Measurements from ENCODE around the gene DUS3L.

Gene DUS3L

DNA sequence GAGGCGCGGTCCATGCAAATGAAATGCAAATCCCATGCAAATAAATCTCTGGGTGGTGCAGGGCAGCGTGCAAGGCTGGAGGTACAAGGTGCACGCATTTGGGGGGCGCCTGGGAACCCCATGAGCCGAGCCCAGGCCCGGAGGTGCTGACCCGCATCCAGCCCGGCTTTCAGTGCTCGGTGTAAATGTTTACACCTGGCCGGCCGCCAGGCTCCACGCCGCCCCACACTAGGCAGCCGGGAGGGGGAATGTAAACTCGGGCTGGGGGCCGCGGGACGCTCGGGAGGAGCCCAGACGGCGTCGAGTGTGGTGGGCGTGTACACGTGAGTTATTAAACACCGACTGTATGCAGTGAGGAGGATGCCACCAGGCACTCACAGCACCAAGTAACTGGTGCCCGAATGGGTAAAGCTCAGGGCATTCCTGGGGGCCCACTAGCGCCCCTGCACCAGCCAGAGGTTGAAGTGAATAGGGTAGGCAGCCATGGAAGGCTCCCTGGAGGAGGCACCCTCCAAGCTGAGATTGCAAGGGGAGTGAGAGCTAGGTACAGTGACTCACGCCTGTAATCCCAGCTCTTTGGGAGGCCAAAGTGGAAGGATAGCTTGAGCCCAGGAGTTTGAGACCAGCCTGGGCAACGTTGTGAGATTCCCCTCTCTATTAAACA is 31.4 kb upstream of the DUS3L start:
- DNase-seq (ENCODE audit: low spot score): no peak

DNA sequence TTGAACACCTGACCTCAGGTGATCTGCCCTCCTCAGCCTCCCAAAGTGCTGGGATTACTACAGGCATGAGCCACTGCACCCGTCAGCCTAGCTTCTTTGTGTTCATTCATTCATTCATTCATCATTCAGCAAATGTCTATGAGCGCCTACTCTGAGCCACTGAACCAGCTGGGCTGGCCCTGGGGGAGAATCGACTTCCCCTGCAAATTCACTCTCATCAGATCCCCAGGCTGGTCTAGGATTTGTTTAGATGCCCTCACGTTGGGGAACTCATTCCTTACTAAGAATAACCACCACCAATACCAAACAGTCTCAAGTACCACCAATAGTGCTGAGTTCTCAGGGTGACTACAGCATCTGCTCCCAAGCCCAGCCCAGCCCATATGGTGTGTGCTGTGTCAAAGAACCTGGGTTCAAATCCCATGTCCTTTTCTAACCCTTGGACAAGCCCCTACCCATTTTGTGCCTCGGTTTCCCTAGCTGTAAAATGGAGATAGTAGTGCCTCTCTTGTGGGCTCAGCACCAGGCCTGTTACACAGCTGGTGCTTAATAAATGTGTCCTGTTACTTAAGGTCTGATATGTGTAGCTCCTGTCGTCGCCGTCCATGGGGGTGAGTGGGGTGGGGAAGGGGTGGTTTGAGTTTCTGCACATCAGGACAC is 30.7 kb upstream of the DUS3L start:
- no peak for DNase-seq (ENCODE audit: low spot score)

DNA sequence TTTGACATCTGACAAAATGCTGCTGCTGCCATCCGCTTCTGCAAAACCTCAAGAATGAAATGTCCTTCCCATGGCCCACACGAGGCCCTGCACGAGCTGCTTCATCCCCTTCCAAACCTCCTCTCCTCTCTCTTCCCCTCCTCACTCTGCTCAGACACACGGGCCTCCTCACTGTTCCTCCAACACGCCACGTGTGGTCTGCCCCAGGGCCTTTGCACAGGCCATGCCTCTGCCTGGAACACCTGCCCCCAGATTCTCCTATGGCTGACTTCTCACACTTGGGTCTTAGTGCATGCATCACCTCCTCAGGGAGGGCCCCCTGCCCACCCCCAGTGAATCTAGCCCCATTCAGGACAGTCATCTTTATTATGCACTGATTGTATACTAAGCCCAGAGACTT is 29.8 kb upstream of the DUS3L start:
- DNase-seq (ENCODE audit: low spot score): no peak

DNA sequence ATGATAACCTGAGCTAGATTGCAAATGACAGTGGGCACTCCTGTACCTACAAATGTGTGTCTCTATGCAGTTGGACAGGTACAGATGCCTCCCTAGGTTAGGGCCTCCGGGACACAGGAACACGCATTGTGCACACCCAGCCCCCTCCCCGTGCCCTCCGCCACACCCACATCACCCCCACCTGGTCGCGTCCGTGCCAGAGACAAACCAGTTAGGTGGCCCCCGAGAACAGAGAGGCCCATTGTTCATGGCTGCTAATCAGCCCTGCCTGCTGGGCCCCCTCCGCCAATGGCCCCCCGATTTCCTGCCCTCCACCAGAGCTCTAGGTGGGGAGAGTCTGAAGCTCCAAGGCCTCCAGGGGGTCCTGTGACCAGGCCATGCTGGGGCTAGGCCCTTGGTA is 27.6 kb upstream of the DUS3L start:
- no peak for DNase-seq (ENCODE audit: low spot score)

DNA sequence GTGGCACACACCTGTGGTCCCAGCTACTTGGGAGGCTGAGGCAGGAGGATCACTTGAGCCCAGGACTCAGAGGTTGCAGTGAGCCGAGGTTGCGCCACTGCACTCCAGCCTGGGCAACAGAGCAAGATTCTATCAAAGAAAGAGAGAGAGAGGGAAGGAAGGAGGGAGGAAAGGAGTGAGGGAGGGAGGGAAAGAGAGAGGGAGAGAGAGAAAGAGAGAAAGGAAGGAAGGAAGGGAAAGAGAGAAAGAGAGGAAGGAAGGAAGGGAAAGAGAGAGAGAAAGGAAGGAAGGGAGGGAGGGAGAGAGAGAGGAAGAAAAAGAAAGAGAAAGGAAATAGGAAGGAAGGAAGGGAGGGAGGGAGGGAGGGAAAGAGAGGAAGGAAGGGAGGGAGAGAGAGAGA is 26.3 kb upstream of the DUS3L start:
- no peak for DNase-seq (ENCODE audit: low spot score)

DNA sequence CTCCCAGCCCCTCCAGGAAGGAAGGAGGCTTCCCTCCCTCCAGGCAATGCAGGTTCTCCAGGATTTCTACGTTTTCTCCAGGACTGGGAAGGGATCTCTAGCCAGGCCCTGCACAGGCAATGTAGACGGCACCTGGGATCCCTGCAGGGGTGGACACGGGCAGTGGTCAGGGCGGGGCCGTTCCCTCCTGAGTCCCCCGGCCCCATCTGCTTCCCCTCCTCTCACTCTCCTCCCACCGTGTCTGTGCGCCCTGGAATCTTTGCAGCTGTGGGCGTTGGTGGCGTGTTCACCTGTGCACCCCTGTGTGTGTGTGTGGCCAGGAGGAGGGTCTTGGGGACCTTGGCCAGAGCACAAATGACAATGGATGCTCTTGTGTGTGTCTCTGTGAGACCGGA is 23.9 kb upstream of the DUS3L start:
- DNase-seq (ENCODE audit: low spot score): no peak

DNA sequence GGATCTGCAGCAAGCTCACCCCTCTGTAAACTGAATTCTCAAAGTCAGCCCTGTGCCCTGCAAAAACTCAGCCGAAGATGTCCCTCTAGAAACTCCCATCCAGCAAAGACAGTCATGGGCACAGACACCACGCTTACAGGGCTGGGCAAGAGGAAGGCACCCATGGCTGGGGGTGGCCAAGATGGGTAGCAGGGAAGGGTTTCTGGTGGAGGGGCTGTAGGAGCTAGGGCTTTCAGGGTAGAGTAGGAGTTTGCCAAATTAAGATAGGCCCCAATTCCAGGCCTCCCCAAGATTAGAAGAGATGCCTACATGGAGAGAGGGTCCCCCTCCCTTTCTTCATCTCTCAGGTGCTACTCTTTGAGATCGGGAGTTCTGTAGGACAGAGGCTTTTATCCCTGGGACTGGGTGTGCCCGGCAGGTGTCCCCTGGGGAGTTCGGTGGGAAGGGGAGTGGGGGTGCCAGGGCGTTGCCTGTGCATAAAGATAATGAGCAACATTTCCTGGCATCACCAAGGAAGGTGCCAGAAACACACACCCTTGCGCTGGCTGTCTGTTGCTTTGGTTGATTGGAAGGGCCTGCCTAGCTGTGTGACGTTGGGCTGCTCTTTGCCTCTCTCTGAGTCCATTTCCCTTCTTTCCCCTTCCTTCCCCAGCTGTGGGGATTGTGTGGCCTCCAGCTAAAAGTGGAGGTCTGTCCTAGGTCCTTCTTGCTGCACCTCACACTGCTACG is 23.3 kb upstream of the DUS3L start:
- no peak for DNase-seq (ENCODE audit: low spot score)

DNA sequence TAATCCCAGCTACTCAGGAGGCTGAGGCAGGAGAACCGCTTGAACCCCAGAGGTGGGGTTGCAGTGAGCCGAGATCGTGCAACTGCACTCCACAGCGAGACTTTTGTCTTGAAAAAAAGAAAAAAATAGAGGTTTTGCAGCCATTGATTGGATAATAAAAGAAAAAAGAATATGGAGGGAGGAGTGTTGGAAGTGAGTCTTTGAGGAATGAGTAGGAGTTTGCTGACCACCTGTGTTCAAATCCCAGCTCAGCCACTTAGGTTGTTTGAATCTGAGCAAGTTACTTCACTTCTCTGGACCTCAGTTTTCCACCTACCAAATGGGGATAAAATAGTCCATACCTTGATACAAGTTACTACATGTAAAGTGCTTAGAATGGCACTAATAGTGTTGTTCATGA is 20.2 kb upstream of the DUS3L start:
- no peak for DNase-seq (ENCODE audit: low spot score)

DNA sequence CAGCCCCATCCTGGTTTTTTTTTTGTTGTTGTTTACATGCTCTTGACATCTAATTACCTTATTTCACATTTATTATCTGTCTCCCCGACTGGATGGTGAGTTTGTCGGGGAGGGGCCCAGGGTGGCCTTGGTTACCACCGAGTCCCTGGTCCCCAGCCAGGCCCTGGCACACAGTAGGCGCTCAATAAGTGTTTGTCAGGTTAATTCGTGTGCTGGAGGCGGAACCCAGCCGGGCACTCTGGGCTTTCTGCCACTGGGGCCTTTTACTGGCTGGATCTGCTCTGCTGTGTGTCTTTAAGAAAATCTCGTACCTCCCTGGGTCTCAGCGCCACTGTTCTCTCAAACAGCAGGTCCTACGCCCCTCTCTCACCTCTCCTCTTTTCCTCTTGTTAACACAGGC is 18.5 kb upstream of the DUS3L start:
- no peak for DNase-seq (ENCODE audit: low spot score)

DNA sequence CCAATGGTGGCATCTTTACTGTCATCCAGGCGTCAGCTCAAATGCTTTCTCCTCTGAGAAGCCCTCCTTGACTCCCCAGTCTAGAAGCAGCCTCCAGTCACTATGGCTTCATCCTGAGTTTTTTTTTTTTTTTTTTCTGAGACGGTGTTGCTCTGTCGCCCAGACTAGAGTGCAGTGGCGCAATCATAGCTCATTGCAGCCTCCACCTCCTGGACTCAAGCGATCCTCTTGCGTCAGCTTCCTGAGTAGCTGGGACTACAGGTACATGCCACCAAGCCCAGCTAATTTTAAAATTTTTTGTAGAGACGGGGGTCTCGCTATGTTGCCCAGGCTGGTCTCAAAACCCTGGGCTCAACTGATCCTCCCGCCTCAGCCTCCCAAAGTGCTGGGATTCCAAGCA is 18.1 kb upstream of the DUS3L start:
- no peak for DNase-seq (ENCODE audit: low spot score)

DNA sequence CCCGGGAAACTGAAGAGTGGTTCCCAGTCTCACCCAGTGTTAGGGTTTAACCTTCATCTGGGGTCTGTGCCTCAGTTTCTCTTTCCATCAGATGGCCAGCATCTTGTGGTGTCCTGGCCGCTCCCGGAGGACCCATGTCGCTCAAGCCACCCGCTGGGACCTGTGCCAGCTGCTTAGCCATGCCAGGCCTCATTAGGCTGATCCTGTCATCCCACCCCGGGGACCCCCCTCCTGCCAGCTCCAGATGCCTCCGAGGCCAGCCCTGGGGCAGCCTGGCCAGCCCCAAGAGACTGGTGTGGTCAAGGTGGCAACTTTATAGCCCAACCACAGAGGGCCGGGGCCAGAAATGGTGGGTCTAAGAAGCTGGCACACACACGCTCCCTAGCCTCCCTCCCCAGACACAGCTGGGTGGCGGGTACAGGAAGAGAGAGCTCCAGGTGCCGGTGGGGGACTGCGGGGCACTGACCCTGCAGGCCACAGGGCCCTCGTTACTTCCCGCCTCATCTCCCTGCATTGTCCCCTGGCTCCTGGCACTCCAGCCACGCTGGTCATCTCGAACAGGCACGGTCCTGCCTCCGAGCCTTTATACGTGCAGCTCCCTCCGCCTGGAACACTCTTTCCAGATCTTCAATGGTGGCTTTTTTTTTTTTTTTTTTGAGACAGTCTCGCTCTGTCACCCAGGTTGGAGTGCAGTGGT is 17.3 kb upstream of the DUS3L start:
- DNase-seq (ENCODE audit: low spot score): no peak

DNA sequence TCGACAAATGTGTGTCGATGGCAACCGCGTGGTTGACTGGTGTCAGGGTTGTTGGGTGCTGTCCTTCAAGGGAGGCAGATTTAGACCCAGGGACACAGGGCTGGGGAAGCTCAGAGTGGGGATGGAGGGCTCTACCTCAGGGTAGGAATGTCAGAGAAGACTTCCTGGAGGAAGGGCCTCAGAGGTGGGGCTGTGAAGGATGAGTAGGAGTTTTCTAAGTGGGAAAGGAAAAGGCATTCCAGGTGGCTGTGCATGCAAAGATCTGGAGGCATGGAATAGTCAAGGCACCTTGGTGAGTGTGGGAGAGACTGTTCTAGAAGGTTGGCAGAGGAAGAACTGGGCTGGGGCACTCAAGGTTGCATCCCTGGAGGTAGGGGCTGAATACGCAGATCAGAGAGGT is 15.9 kb upstream of the DUS3L start:
- DNase-seq (ENCODE audit: low spot score): no peak

DNA sequence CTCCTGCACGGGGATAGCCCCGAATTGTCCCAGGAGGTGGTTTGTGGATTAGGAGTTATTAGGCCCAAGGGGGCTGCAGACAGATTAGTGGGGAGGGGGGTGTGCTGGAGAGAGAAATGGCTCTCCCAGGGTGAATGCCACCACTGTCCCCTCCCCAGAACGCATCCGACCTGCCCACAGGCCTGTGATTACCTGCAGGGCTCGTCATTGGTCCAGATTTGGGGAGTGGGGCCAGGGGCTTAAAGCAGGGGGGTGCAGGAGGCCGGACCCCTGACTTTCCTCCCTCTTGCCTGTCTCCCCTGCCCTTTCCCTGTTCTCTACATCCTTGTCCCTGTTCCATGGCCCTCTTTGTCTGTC is 15.1 kb upstream of the DUS3L start:
- DNase-seq (ENCODE audit: low spot score): no peak

DNA sequence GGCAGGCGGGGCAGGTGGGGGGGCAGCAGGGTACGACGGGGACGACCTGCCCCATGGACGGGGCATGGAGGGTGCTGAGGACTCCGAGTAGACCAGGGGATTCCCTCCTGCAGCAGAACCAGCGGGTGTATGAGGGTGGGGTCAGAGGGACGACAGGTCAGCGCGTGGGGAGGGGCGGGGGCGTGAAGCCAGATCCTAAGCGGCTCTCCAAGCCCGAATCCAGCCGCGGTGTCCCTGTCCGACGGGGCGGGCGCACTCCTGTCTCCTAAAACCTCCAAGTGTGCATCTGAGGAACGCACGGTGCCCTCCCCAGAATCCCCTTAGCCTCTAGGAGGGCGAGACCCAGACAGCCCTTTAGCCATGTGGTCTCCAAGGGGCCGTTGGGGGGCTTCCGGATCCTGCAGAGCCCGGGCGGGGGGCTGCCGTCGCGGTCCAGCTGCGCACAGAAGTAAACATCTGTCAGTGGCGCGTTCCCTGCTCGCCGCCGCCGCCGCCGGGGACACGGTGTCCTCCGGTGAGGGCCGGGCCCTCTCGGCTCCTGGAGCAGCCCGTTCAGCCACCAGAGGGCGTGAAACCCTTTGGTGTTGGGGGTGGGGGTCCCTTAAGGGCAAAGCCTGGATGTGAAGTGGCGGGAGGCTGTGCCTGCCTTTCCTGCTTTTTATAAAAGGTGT is 14.6 kb upstream of the DUS3L start:
- no peak for DNase-seq (ENCODE audit: low spot score)

DNA sequence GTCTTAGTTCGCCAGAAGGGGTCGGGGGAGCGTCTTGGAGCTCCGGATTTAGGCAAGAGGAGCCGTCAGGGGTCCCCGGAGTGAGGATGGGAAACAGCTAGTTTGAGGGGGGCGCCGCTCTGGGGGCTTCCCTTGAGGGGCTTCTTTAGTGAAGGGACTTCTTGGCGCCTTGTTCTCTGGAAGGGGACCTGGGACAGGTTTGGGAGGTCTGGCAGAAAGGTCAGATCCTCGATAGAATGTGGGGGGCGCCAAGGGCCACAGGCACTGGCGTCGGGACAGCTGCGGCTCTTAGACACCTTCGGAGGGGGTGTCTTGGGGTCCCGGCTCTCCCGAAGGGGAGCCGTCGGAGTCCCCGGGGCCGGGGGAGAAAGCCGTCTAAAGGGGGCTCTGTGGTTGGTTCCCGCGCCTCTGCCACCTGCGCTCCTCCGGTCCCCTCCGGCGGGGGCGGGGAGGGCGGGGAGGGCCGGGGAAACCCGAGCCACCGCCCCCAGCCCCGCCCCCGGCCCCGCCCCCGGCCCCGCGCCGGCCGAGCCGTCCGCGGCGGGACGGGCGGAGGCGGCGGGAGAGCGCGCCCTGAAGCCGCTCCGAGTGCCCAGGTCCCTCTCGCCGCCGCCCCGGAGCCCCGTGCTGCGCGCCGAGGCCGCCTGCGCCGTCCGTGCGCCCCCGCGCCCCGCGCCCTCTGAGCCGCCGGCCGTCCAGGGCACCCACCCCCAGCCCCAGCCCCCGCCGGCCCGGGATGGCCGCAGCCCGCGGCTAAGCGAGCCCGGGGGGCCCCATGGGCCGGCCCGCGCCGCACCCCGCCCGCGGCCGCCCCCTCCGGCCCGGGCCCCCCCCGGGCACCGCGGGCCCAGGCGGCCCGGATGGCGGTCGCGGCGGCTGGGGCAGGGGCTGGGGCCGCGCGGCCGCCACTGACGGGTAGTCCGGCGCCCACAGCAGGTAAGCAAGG is 13.8 kb upstream of the DUS3L start, which contains the start of gene NRTN:
NRTN (plus strand) TSS at position 552 of the 946 bp plus-strand sequence. CDS start 19,099 bp downstream, outside the sequence.
- DNase-seq (ENCODE audit: low spot score): no peak

DNA sequence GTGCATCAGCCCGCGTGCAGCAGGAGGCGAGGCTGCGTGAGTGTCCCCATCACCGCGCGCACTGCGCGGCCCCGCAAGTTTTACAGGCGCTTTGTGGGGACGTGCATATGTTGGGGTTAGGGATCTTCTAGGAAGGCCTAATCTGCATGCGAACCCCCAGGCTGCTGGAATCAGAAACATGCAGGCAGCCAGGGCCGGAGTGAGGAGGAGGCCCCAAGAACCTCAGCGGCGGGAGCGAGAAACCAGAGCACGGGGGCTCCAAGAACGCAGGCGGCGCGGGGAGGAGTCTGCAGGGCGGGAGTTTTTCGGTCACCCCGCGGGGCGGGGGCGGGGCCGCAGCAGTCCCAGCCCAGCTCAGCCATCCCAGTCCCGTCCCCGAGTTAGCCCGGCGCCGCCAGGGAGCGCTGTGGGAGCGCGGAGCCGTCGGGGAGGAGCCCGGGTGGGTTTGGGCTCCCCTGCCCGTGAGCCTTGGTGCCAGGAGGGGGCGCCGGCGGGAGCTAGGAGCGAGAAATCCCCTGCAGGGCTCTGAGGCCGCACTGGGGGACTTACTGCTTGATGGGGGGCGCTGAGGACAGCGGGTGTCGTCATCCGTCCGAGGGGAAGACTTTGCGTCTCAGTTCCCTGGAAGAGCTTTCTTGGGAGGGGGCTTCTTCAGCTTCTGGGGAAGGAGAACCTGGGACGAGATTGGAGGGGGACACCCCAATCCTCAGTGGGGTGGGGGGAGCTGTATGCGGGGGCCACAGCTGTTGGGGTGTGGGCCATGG is 13.0 kb upstream of the DUS3L start:
- no peak for DNase-seq (ENCODE audit: low spot score)

DNA sequence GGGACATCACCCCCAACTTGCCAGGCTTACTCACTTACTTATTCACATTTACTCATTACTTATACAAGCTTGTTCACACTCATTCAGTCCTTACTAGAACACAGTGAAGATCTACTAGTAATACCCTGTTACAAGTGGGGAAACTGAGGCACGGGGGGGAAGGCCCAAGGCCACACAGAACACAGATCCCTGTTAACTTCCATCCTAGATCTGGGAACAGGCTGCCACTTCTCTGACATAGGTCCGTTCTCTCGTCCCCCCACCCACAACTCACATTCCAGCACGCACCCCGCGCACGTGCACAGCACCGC is 12.4 kb upstream of the DUS3L start:
- DNase-seq (ENCODE audit: low spot score): no peak

DNA sequence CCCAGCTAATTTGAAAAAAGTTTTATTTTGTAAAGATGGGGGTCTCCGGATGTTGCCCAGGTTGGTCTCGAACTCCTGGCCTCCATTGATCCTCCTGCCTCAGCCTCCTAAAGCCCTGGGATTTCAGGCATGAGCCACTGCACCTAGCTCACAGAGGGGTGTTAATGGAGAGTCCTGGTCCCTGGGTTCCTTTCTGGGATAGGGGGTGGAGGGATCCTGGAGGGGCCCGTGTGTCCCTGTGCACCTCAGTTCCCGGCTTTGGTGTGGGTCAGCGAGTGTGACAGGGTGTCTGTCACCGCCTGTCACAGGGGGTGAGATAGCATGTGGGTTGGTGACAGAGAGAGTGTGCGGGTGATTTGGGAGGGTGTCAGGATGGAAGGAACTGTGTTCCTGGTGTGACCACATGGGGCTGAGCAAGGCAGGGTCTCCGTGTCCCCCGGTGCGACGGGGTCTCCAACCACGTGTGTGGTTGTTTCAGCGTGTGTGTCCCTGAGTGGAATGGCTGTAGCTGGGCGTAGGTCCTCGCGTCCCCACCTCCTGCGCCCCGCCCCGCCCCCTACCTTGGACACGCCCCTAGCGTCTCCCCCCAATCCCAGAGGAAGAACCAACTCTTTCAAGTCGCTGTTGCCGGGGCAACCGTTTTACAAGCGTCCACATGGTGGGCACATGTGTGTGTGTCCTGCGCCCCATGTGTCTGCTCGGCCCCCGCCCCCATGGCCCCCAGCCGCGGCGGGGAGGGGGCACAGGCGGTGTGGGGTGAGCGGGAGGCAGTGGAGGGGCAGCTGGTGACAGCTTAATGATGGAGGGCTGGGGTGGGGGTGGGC is 11.0 kb upstream of the DUS3L start:
- no peak for DNase-seq (ENCODE audit: low spot score)
